K562 (cell line): Measurements from ENCODE around the gene SOX12. TPM values are rescaled to one million over a fixed set of nuclear protein-coding genes. Genes with fewer than 3 reads are reported as not detected.

Experiments used
- ATAC-seq: fragments of 200-7000 bp; cut with Tn5 transposase; 3 replicates; pipeline ENCODE4 v1.9.1; 2020; ENCODE audit warnings: moderate library complexity
- BruUV-seq: library from RNA; stranded (reverse); fragments of 400-500 nt; replicated peaks from 2 replicates; lab custom pipeline; 2021; lab: Mats Ljungman, UMichigan
- CTCF ChIA-PET: fragments of 300-600 bp; formaldehyde crosslinking; extraction: SDS; loops from one replicate; lab custom pipeline; 2021; ENCODE audit warnings: low intra/inter-chr PET ratio; lab: Yijun Ruan, JAX
- POLR2A ChIA-PET: fragments of 300-600, 350-650 bp; sonication (Branson Sonifier 250); formaldehyde crosslinking; extraction: SDS; loops from one replicate; lab custom pipeline; 2021; ENCODE audit warnings: antibody characterized with exemption, inconsistent platforms; lab: Yijun Ruan, JAX
- DNase-seq, 4 experiments: peaks; one replicate each; pipeline versions ENCODE4 v3.0.0 to v3.0.0-alpha.2; 2011 to 2018; ENCODE audit warnings: low spot score in 3 of 4, mixed read lengths in 3 of 4; ENCODE audit errors: extremely low read depth in 1 of 4
- FAIRE-seq: peaks from 2 replicates; lab custom pipeline; 2011; peaks lifted over from hg19 to GRCh38; lab: Jason Lieb, UNC
- H2AFZ ChIP-seq: 2 replicates; pipeline ENCODE4 v1.6.0; 2011; ENCODE audit warnings: low read depth, low read length, control low read depth, inconsistent platforms
- H3K27ac ChIP-seq: fragments of 200-600 bp; 3 replicates; pipeline ENCODE4 v1.8.0; 2011; ENCODE audit warnings: low read depth, mild to moderate bottlenecking, control low read depth, inconsistent platforms, low read length, moderate library complexity, mixed read lengths; ENCODE audit errors: extremely low read depth
- H3K27me3 ChIP-seq, 2 experiments: fragments of 300-600 bp in 1 of 2; 2 replicates in 1 of 2; 3 replicates in 1 of 2; pipeline versions ENCODE4 v1.6.0 to v1.8.0; 2011; ENCODE audit warnings: inconsistent platforms in 2 of 2, low read length in 2 of 2, mild to moderate bottlenecking in 1 of 2, mixed read lengths in 1 of 2, moderate library complexity in 1 of 2; ENCODE audit not compliant: control insufficient read depth in 2 of 2, insufficient read depth in 2 of 2
- H3K36me3 ChIP-seq: fragments of 300-600 bp; 3 replicates; pipeline ENCODE4 v1.8.0; 2011; ENCODE audit warnings: mild to moderate bottlenecking, low read length, inconsistent platforms; ENCODE audit not compliant: control insufficient read depth, insufficient read depth
- H3K4me1 ChIP-seq, 2 experiments: fragments of 200-600 bp in 1 of 2; replicated peaks in 1 of 2; 2 replicates in 1 of 2; 3 replicates in 1 of 2; pipeline versions ENCODE4 v1.5.1 to v1.8.0; 2011; ENCODE audit warnings: inconsistent platforms in 2 of 2, low read length in 2 of 2, mild to moderate bottlenecking in 1 of 2, mixed read lengths in 1 of 2, moderate library complexity in 1 of 2; ENCODE audit not compliant: control insufficient read depth in 2 of 2, insufficient read depth in 2 of 2
- H3K4me2 ChIP-seq: 2 replicates; pipeline ENCODE4 v1.6.1; 2011; ENCODE audit warnings: low read length, control low read depth, inconsistent platforms, mixed read lengths; ENCODE audit not compliant: insufficient read depth
- H3K4me3 ChIP-seq: fragments of 200-600 bp; sonication (generic), shearing (Covaris generic); 2 replicates; pipeline ENCODE4 v1.5.1; 2016; ENCODE audit warnings: control low read depth, inconsistent platforms
- H3K79me2 ChIP-seq: fragments of 200-600 bp; 3 replicates; pipeline ENCODE4 v1.8.0; 2011; ENCODE audit warnings: low read length, inconsistent platforms; ENCODE audit not compliant: control insufficient read depth, insufficient read depth
- H3K9ac ChIP-seq, 2 experiments: 2 replicates each; pipeline versions ENCODE4 v1.6.0 to v1.6.1; 2011; ENCODE audit warnings: low read depth in 2 of 2, low read length in 2 of 2, control low read depth in 1 of 2, inconsistent platforms in 1 of 2, mild to moderate bottlenecking in 1 of 2, mixed read lengths in 1 of 2; ENCODE audit not compliant: insufficient read depth in 1 of 2
- H3K9me1 ChIP-seq: one replicate; pipeline ENCODE4 v1.6.0; 2011; ENCODE audit warnings: inconsistent platforms, mild to moderate bottlenecking, low read length, moderate library complexity; ENCODE audit not compliant: control insufficient read depth, insufficient read depth
- H3K9me3 ChIP-seq: replicated peaks from 2 replicates; pipeline ENCODE4 v1.5.1; 2011; ENCODE audit warnings: low read depth, low read length, inconsistent platforms; ENCODE audit not compliant: control insufficient read depth, insufficient read depth
- H4K20me1 ChIP-seq: replicated peaks from 2 replicates; pipeline ENCODE4 v1.6.1; 2011; ENCODE audit warnings: low read length, inconsistent platforms, mixed read lengths; ENCODE audit not compliant: control insufficient read depth, insufficient read depth
- BHLHE40 ChIP-seq: IDR thresholded peaks from 2 replicates; pipeline ENCODE4 v1.6.1; 2011; ENCODE audit warnings: low read length, improper control_type of control experiment
- BRF2 ChIP-seq: IDR thresholded peaks from 3 replicates; pipeline ENCODE4 v1.6.1; 2011; ENCODE audit warnings: borderline replicate concordance, mild to moderate bottlenecking; ENCODE audit not compliant: insufficient read length, insufficient read depth
- FOSL1 ChIP-seq: fragments of 200-800 bp; sonication (Bioruptor generic); conservative IDR thresholded peaks from 2 replicates; pipeline ENCODE4 v1.6.1; 2016; ENCODE audit warnings: missing genetic modification characterization, missing compliant biosample characterization
- HBP1 ChIP-seq: fragments of 450-650 bp; formaldehyde crosslinking; IDR thresholded peaks from 2 replicates; pipeline ENCODE4 v1.4.0; 2022; ENCODE audit warnings: missing genetic modification characterization
- KHSRP ChIP-seq: fragments of 450-650 bp; IDR thresholded peaks from 2 replicates; pipeline ENCODE4 v1.6.1; 2017
- KLF16 ChIP-seq: IDR thresholded peaks from 2 replicates; pipeline ENCODE4 v1.6.1; 2016; ENCODE audit warnings: antibody characterized with exemption
- MAFG ChIP-seq: fragments of 450-650 bp; conservative IDR thresholded peaks from 2 replicates; pipeline ENCODE4 v1.6.1; 2016; ENCODE audit warnings: missing genetic modification characterization, missing compliant biosample characterization
- MECOM ChIP-seq: fragments of 250-450 bp; sonication (Bioruptor Pico); IDR thresholded peaks from 2 replicates; pipeline ENCODE4 v1.8.0; 2022; ENCODE audit warnings: inconsistent platforms
- MEIS2 ChIP-seq: fragments of 450-650 bp; IDR thresholded peaks from 2 replicates; pipeline ENCODE4 v1.6.1; 2014; ENCODE audit warnings: mild to moderate bottlenecking; ENCODE audit not compliant: partially characterized antibody
- MYBL2 ChIP-seq, 2 experiments: fragments of 450-650 bp in 1 of 2; sonication (generic) in 1 of 2; formaldehyde crosslinking in 1 of 2; IDR thresholded peaks; 2 replicates each; pipeline versions ENCODE4 v1.6.1 to v1.8.1; 2017 to 2022; ENCODE audit warnings: borderline replicate concordance in 1 of 2, inconsistent platforms in 1 of 2, low read depth in 1 of 2, mild to moderate bottlenecking in 1 of 2, missing genetic modification reagents in 1 of 2, moderate library complexity in 1 of 2
- NRF1 ChIP-seq, 2 experiments: fragments of 450-650 bp; IDR thresholded peaks in 1 of 2; conservative IDR thresholded peaks in 1 of 2; 2 replicates each; pipeline ENCODE4 v1.6.1; 2014; ENCODE audit warnings: mild to moderate bottlenecking in 2 of 2
- PHTF2 ChIP-seq: fragments of 250-450 bp; sonication (Bioruptor Pico); IDR thresholded peaks from 2 replicates; pipeline ENCODE4 v1.5.0; 2021; ENCODE audit warnings: mild to moderate bottlenecking
- PRPF4 ChIP-seq: fragments of 200-400 bp; formaldehyde crosslinking; IDR thresholded peaks from one replicate; pipeline ENCODE4 v1.6.1; 2017; ENCODE audit warnings: low read length, low read depth, mild to moderate bottlenecking; ENCODE audit not compliant: insufficient read depth, poor library complexity, severe bottlenecking
- SNAPC5 ChIP-seq: fragments of 250-450 bp; sonication (Bioruptor Pico); IDR thresholded peaks from 2 replicates; pipeline ENCODE4 v1.8.0; 2021; ENCODE audit warnings: moderate library complexity, mild to moderate bottlenecking, inconsistent platforms
- TEAD2 ChIP-seq: fragments of 450-650 bp; IDR thresholded peaks from 2 replicates; pipeline ENCODE4 v1.6.1; 2016; ENCODE audit warnings: missing genetic modification characterization, control low read depth, missing compliant biosample characterization
- XRCC5 ChIP-seq: fragments of 200-400 bp; formaldehyde crosslinking; IDR thresholded peaks from 2 replicates; pipeline ENCODE4 v1.6.1; 2017; ENCODE audit warnings: low read depth, mild to moderate bottlenecking, low read length
- WGBS: fragments of 100-300 bp; shearing (Covaris generic); methylation state at CpG from one replicate; pipeline ENCODE4 v1.1.6; 2016; ENCODE audit warnings: low coverage, mixed read lengths; ENCODE audit not compliant: insufficient coverage; ENCODE audit errors: missing lambda C conversion rate; 5-methylcytosine and 5-hydroxymethylcytosine counted together
- in situ Hi-C: fragments of 300-500 bp; cut with MboI; formaldehyde crosslinking; loops from 4 replicates; pipeline ENCODE4 v1.15.0; 2018; ENCODE audit warnings: inconsistent platforms, mixed read lengths
- intact Hi-C: fragments of 100-400 bp; cut with micrococcal nuclease; formaldehyde crosslinking; loops from 2 replicates; pipeline ENCODE4 v1.14.2; 2022
- polyA plus RNA-seq, 8 experiments: library from polyadenylated mRNA; depleted of rRNA in 4 of 8; stranded (reverse) in 5 of 8; unstranded in 3 of 8; fragments of >200 nt; fragmentation: Nextera tagmentation in 2 of 8; fragmentation: Illumina TruSeq in 1 of 8; extraction: Ambion mirVana in 2 of 8; extraction: Trizol in 1 of 8; gene quantifications; 2 replicates each; pipeline versions ENCODE4 v1.2.1 to v1.2.3, GENCODE V29; 2011 to 2014; ENCODE audit warnings: inconsistent platforms in 1 of 8, missing spikeins in 1 of 8
- total RNA-seq, 7 experiments: library from RNA; depleted of rRNA in 6 of 7; stranded (reverse); fragments of >200 nt in 6 of 7; fragmentation: Illumina TruSeq in 2 of 7; extraction: Trizol in 2 of 7; gene quantifications; 2 replicates each; pipeline versions ENCODE4 v1.2.1 to v1.2.3, GENCODE V29; 2011 to 2021; ENCODE audit warnings: low replicate concordance in 1 of 7

SOX12 gene
- total and polyA plus RNA-seq, 9 of the 15 experiments (the other 6 are each of a cell fraction or from before 2014, with no cell fraction given): 0.42 to 26.3 (median 2.6) TPM

- Histone ChIP-seq H3K27ac (peak overlapping the region; percentile 70), H3K27me3 (no peaks in the 10 kb centered on the region), H3K4me3 (no peak overlapping the region), H3K9ac (peak overlapping the region in 1 of 2 experiments; percentile 41; a peak in 2 of 4 replicates), H2AFZ (0 out of 2 replicates have a peak overlapping the region, but pooled peaks have one; percentile 49), H3K79me2 (no peaks in the 10 kb centered on the region), H3K9me1 (no peaks in the 10 kb centered on the region), H3K4me1 (peaks cover 31 to 35% of the 10 kb centered on the region in 2 experiments; a peak in 4 of 5 replicates), H4K20me1 (no peaks in the 10 kb centered on the region), H3K36me3 (no peaks in the 10 kb centered on the region), H3K9me3 (no peaks in the 10 kb centered on the region), H3K4me2 (peak overlapping the region; percentile 26; the same call in 1 of the 2 replicates)
- ChIA-PET CTCF (no interaction called here), POLR2A (interaction anchor here (0.6 to 3.3 kb wide), 13 partner anchors 8 to 169 kb away, joined by 3 to 23 read pairs (median 5); partner anchors contain the start of genes NRSN2 and TRIB3)
- FAIRE-seq: no peak
- ATAC-seq: peak; percentile 61
- intact Hi-C loops: no loop called here
- no TSS peak for BruUV-seq
- 46% methylated on average over 13 of the region's 13 CpGs for WGBS
- in situ Hi-C loops: no loop called here
- DNase-seq: peak in 3 of 4 experiments; percentile 30 to 69 (median 51)
- no peak for TF ChIP-seq BRF2
- TF ChIP-seq SNAPC5 (CRISPR knock-in tag): no peak
- no peak for TF ChIP-seq KHSRP
- TF ChIP-seq MEIS2: peak; percentile 62
- no peak for TF ChIP-seq MAFG (tag)
- TF ChIP-seq TEAD2 (tag): no peak
- TF ChIP-seq BHLHE40: no peak
- TF ChIP-seq XRCC5: no peak
- TF ChIP-seq HBP1 (CRISPR knock-in tag): peak; percentile 94
- TF ChIP-seq PHTF2: no peak
- no peak for TF ChIP-seq MYBL2 (IDR thresholded peaks at IDR 0.05; ENCODE audit: low read depth)
- TF ChIP-seq MYBL2 (CRISPR knock-in tag; IDR thresholded peaks at IDR 0.05; ENCODE audit: borderline replicate concordance): no peak
- peak; percentile 86 for TF ChIP-seq MECOM
- no peak for TF ChIP-seq PRPF4
- TF ChIP-seq KLF16: no peak
- no peak for TF ChIP-seq FOSL1 (tag)
- TF ChIP-seq NRF1 (conservative IDR thresholded peaks at IDR 0.05 in 1 of 2, IDR thresholded peaks at IDR 0.05 in 1 of 2): no peak
Measured at GRCh38 chr20:362271-363254, 37.2 kb downstream of the SOX12 start.
